MCF 10A (cell line): Measurements from ENCODE around the gene MCTP2. TPM values are rescaled to one million over a fixed set of nuclear protein-coding genes. Genes with fewer than 3 reads are reported as not detected.

ENCODE experiments used
- BruUV-seq: library from RNA; stranded (reverse); fragments of 400-500 nt; replicated peaks from 2 replicates; lab custom pipeline; 2021; lab: Mats Ljungman, UMichigan
- CTCF ChIA-PET: fragments of 300-600 bp; sonication (Branson Sonifier 250); formaldehyde crosslinking; extraction: SDS; loops from one replicate; lab custom pipeline; 2021; ENCODE audit warnings: antibody characterized with exemption, inconsistent platforms; lab: Yijun Ruan, JAX
- POLR2A ChIA-PET: fragments of 300-600, 350-650 bp; sonication (Branson Sonifier 250); formaldehyde crosslinking; extraction: SDS; loops from one replicate; lab custom pipeline; 2020; ENCODE audit warnings: antibody characterized with exemption, inconsistent platforms; lab: Yijun Ruan, JAX
- DNase-seq: peaks from one replicate; pipeline ENCODE4 v3.0.0-alpha.2; 2018; ENCODE audit not compliant: unreplicated experiment
- H3K27ac Mint-ChIP-seq: one replicate; pipeline ENCODE4 v1.8.0; 2022; ENCODE audit warnings: mild to moderate bottlenecking, low read depth, mixed read lengths; ENCODE audit not compliant: unreplicated experiment
- H3K27me3 Mint-ChIP-seq: one replicate; pipeline ENCODE4 v1.8.0; 2022; ENCODE audit warnings: mixed read lengths; ENCODE audit not compliant: insufficient read depth, unreplicated experiment
- H3K36me3 Mint-ChIP-seq: one replicate; pipeline ENCODE4 v1.8.0; 2022; ENCODE audit warnings: mild to moderate bottlenecking, moderate library complexity, mixed read lengths; ENCODE audit not compliant: insufficient read depth, unreplicated experiment
- H3K4me1 Mint-ChIP-seq: one replicate; pipeline ENCODE4 v1.8.0; 2022; ENCODE audit warnings: mixed read lengths; ENCODE audit not compliant: insufficient read depth, unreplicated experiment
- H3K4me3 Mint-ChIP-seq: one replicate; pipeline ENCODE4 v1.8.0; 2022; ENCODE audit warnings: mild to moderate bottlenecking, moderate library complexity, mixed read lengths; ENCODE audit not compliant: unreplicated experiment
- H3K9me3 Mint-ChIP-seq: one replicate; pipeline ENCODE4 v1.8.0; 2022; ENCODE audit warnings: mixed read lengths; ENCODE audit not compliant: unreplicated experiment
- CTCF ChIP-seq: fragments of 200-600 bp; IDR thresholded peaks from one replicate; pipeline ENCODE4 v1.8.0; 2022; ENCODE audit warnings: antibody characterized with exemption, mild to moderate bottlenecking; ENCODE audit not compliant: unreplicated experiment
- intact Hi-C: fragments of 100-400 bp; cut with micrococcal nuclease; formaldehyde crosslinking; loops from 2 replicates; pipeline ENCODE4 v1.14.1; 2022
- total RNA-seq: library from RNA; stranded (reverse); gene quantifications from 2 replicates; pipeline ENCODE4 v1.2.3, GENCODE V29; 2022

The MCTP2 gene
- total RNA-seq, 1 experiment from 2014 or later = 25.7 TPM

GRCh38 chr15:94265982-94266381 is 34.6 kb downstream of the MCTP2 start:
- Mint-ChIP-seq H3K4me1 (peaks cover 25% of the 10 kb centered on the region), H3K36me3 (no peaks in the 10 kb centered on the region), H3K9me3 (no peaks in the 10 kb centered on the region), H3K27ac (no peak overlapping the region), H3K27me3 (no peaks in the 10 kb centered on the region), H3K4me3 (no peak overlapping the region)
- BruUV-seq = no TSS peak
- TF ChIP-seq CTCF = no peak
- POLR2A ChIA-PET = interaction anchor here (1.2 to 5.7 kb wide), 7 partner anchors 8 to 42 kb away, joined by 3 to 51 read pairs (median 5); partner anchors contain the start of gene MCTP2
- CTCF ChIA-PET = interaction anchor here (0.7 kb wide), 1 partner anchor 58 kb away, joined by 3 read pairs; no protein-coding TSS in a partner anchor
- intact Hi-C loops = no loop called here
- no peak for DNase-seq

- ChIA-PET POLR2A (interaction anchor here (1.2 to 5.7 kb wide), 4 partner anchors 11 to 43 kb away, joined by 4 to 51 read pairs (median 6); partner anchors contain the start of gene MCTP2), CTCF (no interaction called here)
- Mint-ChIP-seq H3K4me1 (peaks cover 25% of the 10 kb centered on the region), H3K27me3 (no peaks in the 10 kb centered on the region), H3K27ac (no peak overlapping the region), H3K36me3 (no peaks in the 10 kb centered on the region), H3K9me3 (no peaks in the 10 kb centered on the region), H3K4me3 (no peak overlapping the region)
- no peak for DNase-seq
- no TSS peak for BruUV-seq
- TF ChIP-seq CTCF = no peak
- intact Hi-C loops = no loop called here
These were observed 35.4 kb downstream of the MCTP2 start for GRCh38 chr15:94266789-94267188.

- ChIA-PET CTCF (interaction anchor here (0.5 to 0.7 kb wide), 2 partner anchors 44 to 110 kb away, joined by 3 read pairs; no protein-coding TSS in a partner anchor), POLR2A (interaction anchor here (0.7 kb wide), 1 partner anchor 40 kb away, joined by 3 read pairs; no protein-coding TSS in a partner anchor)
- BruUV-seq = no TSS peak
- intact Hi-C loops = no loop called here
- Mint-ChIP-seq H3K36me3 (no peaks in the 10 kb centered on the region), H3K9me3 (no peaks in the 10 kb centered on the region), H3K27me3 (no peaks in the 10 kb centered on the region), H3K4me3 (no peak overlapping the region), H3K27ac (no peak overlapping the region), H3K4me1 (peaks cover 13% of the 10 kb centered on the region)
- no peak for TF ChIP-seq CTCF
- no peak for DNase-seq
These were observed 38.6 kb downstream of the MCTP2 start for GRCh38 chr15:94269954-94270353.

- TF ChIP-seq CTCF = no peak
- BruUV-seq = no TSS peak
These were observed 39.2 kb downstream of the MCTP2 start for GRCh38 chr15:94270570-94270969.

More at GRCh38 chr15:94270570-94270969, 39.2 kb downstream of the MCTP2 start:
- ChIA-PET POLR2A (no interaction called here), CTCF (no interaction called here)
- DNase-seq = no peak
- Mint-ChIP-seq H3K27me3 (no peaks in the 10 kb centered on the region), H3K36me3 (no peaks in the 10 kb centered on the region), H3K4me3 (no peak overlapping the region), H3K27ac (no peak overlapping the region), H3K9me3 (no peaks in the 10 kb centered on the region), H3K4me1 (peaks cover 10% of the 10 kb centered on the region)
- intact Hi-C loops = no loop called here
